GM12801 (cell line): ENCODE data around the gene ELFN1.

ENCODE experiments used
- TF ChIP-seq, protein P1 (sequence below): IDR thresholded peaks from one replicate; pipeline ENCODE4 v1.5.1; 2011; ENCODE audit warnings: control low read depth; ENCODE audit not compliant: insufficient read length; ENCODE audit errors: extremely low read depth

Gene ELFN1

DNA sequence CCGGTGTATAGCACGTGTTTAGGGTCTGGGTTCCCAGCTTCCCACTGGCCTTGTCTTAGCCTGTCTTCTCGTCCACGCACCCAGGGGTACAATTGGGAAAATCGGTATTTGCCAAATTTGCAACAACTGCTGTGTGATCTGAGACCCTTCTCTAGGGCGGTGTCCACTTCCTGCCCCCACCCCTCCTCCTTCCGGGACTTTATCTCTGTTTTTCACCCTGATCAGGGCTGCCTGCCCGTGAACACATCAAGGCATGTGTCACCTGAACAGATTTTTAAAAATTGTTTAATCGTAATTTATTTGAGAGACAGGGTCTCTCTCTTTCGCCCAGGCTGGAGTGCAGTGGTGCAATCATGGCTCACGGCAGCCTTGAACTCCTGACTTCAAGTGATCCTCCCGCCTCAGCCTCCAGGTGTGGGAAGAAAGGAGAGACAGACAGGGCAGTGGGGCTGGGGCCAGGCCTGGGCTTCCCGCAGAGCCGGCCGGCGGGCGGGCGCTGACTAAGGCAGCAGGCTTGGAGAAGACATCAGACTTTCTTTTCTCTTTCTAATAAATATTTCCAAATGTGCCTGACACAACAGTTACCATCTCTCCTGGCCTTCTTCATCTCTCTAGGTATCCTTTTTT is 27.5 kb downstream of the ELFN1 start:
- TF ChIP-seq, protein P1, sequence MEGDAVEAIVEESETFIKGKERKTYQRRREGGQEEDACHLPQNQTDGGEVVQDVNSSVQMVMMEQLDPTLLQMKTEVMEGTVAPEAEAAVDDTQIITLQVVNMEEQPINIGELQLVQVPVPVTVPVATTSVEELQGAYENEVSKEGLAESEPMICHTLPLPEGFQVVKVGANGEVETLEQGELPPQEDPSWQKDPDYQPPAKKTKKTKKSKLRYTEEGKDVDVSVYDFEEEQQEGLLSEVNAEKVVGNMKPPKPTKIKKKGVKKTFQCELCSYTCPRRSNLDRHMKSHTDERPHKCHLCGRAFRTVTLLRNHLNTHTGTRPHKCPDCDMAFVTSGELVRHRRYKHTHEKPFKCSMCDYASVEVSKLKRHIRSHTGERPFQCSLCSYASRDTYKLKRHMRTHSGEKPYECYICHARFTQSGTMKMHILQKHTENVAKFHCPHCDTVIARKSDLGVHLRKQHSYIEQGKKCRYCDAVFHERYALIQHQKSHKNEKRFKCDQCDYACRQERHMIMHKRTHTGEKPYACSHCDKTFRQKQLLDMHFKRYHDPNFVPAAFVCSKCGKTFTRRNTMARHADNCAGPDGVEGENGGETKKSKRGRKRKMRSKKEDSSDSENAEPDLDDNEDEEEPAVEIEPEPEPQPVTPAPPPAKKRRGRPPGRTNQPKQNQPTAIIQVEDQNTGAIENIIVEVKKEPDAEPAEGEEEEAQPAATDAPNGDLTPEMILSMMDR, result no peak

DNA sequence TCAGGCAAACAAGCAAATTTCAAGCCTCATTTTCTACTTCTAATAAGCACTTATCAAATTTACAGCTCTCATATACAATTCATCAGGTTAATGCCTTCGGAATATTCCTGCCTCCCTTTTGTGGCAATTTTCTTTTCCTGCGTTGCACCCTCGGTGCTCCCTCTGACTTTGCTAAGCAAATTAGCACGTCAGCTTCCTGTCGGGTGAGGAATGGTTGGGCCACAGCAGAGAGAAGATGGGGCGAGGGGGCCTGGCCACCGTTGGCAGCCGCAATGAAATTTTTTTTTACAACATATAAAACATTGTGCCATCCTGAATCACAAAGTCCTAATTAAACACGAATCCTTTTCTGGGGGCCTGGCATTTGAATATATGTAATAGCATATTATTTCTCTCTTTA is 28.1 kb downstream of the ELFN1 start:
- TF ChIP-seq, protein P1, result no peak

DNA sequence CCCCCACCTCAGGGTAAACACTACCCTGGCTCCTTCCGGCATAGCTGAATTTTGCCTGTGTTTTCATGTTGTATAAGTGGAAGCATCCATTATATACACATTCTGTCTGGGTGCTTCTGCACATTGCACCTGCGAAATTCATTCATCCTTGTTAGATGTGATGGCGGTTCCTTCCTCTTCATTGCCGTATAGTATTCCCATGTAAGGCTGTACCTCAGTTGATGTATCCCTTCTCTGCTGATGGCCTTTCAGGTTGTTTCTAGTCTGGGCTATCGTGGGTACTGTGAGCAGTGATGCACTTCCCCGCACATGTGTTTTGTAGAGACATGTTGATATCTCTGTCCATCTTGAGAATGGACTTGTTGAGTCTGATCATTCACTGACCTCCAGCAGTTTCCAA is 28.9 kb downstream of the ELFN1 start:
- TF ChIP-seq, protein P1, result no peak

DNA sequence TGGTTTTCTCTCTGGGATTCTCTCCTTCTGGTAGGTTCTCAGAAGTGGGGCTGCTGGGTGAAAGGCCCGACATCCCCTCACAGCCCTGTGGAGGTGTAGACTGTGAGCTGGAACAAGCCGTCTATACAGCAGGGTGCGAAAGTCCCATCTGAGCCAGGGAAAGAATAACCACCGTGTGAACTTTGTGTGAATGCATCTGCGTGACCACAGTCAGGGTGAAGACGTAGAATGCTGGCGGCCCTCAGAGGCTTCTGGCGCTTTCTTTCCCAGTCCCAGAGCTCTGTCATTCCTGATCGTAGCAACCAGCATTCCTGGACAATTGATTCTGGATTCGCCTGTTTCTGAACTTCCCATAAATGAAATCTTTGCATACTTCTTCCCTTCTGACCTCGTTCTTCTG is 30.0 kb downstream of the ELFN1 start:
- TF ChIP-seq, protein P1, result no peak

DNA sequence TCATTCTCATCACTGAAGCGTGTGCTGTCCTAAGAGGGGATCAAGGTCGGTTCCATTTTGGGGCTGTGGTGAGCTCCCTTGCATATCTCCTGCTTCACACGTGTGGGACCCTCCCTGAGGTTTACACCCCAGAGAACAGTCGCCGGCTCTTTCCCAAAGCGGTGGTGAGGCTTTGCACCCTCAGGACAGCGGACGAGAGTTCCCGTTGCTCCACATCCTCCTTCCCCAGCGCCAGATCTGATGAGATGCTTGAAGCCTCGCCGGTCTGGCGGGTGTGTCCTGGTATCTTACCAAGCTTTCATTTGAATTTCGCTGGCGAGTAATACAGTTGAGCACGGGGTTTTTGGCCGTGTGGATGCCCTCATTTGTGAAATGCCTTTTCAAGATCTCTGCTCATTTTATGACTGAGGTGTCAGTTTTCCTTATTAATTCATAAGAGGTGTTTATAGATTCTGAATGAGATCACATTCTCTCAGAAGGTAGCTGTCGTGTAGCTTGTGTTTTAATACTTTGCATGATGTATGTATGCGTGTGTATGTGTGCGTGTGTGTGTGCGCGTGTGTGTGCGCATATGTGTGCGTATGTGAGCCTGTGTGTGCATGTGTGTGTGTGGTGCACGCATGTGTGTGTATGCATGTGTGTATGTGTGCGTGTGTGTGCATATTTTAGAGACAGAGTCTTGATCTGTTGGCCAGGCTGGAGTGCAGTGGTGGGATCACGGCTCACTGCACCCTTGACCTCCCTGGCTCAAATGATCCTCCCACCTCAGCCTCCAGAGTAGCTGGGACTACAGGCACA is 30.7 kb downstream of the ELFN1 start:
- TF ChIP-seq, protein P1, result no peak

DNA sequence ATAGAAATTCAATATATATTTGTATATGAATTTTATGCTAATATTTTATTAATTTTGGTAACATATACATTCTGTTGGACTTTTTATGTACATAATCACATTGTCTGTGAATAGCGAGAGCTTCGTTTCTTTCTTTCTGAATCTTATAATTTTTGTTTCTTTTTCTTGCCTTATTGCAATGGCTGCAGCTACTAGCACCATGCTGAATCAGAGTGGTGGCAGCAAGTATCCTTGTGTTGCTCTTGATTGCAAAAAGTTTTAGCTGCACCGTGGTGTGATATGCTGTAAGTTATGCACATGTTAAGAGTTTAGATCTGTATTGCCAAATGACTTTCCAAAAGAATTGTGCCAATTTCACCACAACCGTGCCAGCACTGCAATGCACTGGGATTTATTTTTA is 32.6 kb downstream of the ELFN1 start:
- TF ChIP-seq, protein P1, result no peak

DNA sequence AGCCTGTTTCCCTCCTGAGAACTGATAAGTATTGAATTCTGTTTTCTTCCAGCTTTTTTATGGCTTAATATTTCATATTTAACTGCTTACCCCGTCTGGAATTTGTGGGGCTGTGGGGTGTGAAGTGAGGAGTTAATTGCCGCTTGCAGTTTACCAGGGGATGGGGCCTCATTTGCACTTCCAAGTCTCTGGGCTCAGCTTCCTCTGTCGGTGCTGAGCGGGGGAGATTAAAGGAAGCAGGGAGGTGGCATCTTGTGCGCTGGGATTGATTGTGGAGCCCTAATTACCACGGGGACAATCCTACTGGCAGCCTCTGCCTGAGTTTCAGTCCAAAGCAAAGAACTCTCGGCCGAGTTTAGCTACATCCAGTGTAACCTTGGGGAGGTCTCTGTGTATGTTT is 33.4 kb downstream of the ELFN1 start:
- TF ChIP-seq, protein P1, result no peak
